ACC112 (cell line): ENCODE results near the gene RGS12.

Source experiments
- H2AFZ ChIP-seq: fragments of 200-600 bp; sonication (generic); one replicate; pipeline ENCODE4 v1.6.0; 2017; ENCODE audit warnings: antibody characterized with exemption, low read length; ENCODE audit not compliant: unreplicated experiment
- H3K27ac ChIP-seq: fragments of 200-600 bp; sonication (generic); 2 replicates; pipeline ENCODE4 v1.5.1; 2014; ENCODE audit warnings: low read depth, mild to moderate bottlenecking, antibody characterized with exemption, low read length, moderate library complexity
- H3K27me3 ChIP-seq: fragments of 200-600 bp; sonication (generic); 2 replicates; pipeline ENCODE4 v1.6.1; 2014; ENCODE audit warnings: mild to moderate bottlenecking, antibody characterized with exemption, low read length, moderate library complexity, mixed read lengths; ENCODE audit not compliant: insufficient read depth
- H3K36me3 ChIP-seq: fragments of 200-600 bp; sonication (generic); 2 replicates; pipeline ENCODE4 v1.6.1; 2016; ENCODE audit warnings: mild to moderate bottlenecking, antibody characterized with exemption, low read length, moderate library complexity, mixed read lengths; ENCODE audit not compliant: insufficient read depth
- H3K4me1 ChIP-seq: fragments of 200-600 bp; sonication (generic); one replicate; pipeline ENCODE4 v1.6.1; 2016; ENCODE audit warnings: low read length, mixed read lengths; ENCODE audit not compliant: insufficient read depth, unreplicated experiment, control insufficient read depth
- H3K4me3 ChIP-seq: fragments of 200-600 bp; sonication (generic); 2 replicates; pipeline ENCODE4 v1.5.1; 2014; ENCODE audit warnings: mild to moderate bottlenecking, low read depth, low read length
- H3K79me2 ChIP-seq: fragments of 200-600 bp; sonication (generic); one replicate; pipeline ENCODE4 v1.6.0; 2016; ENCODE audit warnings: low read length; ENCODE audit not compliant: control insufficient read depth, unreplicated experiment, insufficient read depth

RGS12 gene

DNA sequence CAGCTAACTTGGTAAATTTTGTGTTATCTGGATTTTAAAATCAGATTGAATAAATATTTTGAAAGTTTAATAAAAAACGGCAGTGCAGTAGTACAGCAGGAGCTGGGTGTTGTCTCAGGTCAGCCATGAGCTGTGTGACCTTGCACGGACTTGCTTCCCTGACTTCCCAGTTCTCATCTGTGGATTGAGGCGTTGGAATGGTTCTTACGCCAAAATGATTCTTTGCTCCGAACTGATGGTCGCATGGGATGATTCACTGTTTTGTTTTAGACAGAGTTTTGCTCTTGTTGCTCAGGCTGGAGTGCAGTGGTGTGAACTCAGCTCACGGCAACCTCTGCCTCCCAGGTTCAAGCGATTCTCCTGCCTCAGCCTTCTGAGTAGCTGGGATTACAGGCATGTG lies 45.0 kb downstream of the RGS12 start:
- H3K27me3 ChIP-seq, result no peaks in the 10 kb centered on the region
- H3K27ac ChIP-seq, result no peak overlapping the region
- no peak overlapping the region for H3K4me3 ChIP-seq
- H3K79me2 ChIP-seq, result no peaks in the 10 kb centered on the region
- no peak overlapping the region for H2AFZ ChIP-seq
- H3K36me3 ChIP-seq, result no peaks in the 10 kb centered on the region
- peaks cover 4% of the 10 kb centered on the region for H3K4me1 ChIP-seq

DNA sequence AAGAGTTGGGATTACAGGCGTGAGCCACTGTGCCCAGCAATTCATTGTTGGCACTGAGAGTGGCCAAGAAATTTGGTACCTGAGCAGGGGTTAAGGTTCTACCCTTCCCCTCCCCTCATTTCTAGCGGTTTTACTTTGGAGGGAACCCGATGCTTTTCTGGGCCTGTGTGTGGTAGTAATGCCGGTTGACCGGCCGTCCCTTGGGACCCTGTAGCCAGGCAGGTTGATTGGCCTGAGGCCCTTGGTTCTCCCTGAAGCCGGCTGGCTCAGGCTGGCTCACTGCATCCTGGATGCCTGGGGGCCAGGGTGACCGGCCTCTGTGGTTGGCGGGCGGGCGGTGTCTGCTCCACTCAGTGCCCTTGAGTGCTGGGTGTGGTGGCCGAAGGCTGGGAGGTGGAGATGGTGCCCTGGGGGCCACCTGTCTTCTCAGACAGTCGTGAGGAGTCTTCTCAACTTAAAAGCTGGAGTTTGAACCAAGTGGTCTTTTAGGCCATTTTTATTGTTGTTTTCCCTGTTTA lies 45.6 kb downstream of the RGS12 start:
- Histone ChIP-seq H3K4me3 (no peak overlapping the region), H3K4me1 (peaks cover 4% of the 10 kb centered on the region), H3K27me3 (no peaks in the 10 kb centered on the region), H3K27ac (no peak overlapping the region), H3K79me2 (no peaks in the 10 kb centered on the region), H2AFZ (no peak overlapping the region), H3K36me3 (no peaks in the 10 kb centered on the region)

DNA sequence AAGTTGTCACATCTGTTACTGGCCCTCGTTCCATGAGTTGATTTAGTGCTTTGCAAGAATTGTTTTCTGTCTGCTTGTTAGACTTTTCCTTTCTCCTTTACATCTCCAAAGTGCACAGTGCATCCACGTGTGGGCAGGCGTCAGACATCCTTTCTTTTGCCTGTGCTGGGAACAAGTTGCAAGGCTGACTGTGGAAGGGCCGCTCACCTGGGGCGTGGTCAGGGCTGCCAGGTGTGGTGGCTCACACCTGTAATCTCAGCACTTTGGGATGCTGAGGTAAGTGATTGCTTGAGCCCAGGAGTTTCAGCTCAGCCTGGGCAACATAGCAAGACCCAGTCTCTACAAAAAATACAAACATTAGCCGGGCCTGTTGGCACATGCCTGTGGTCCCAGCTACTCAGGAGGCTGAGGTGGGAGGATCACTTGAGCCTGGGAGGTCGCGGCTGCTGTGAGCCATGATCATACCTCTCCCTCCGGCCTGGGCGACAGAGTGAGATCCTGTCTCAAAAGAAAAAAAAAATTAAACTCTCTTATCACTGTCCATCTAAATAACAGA lies 46.2 kb downstream of the RGS12 start:
- Histone ChIP-seq H3K27ac (no peak overlapping the region), H3K79me2 (no peaks in the 10 kb centered on the region), H3K4me3 (no peak overlapping the region), H3K27me3 (no peaks in the 10 kb centered on the region), H3K4me1 (peaks cover 4% of the 10 kb centered on the region), H3K36me3 (no peaks in the 10 kb centered on the region), H2AFZ (no peak overlapping the region)

DNA sequence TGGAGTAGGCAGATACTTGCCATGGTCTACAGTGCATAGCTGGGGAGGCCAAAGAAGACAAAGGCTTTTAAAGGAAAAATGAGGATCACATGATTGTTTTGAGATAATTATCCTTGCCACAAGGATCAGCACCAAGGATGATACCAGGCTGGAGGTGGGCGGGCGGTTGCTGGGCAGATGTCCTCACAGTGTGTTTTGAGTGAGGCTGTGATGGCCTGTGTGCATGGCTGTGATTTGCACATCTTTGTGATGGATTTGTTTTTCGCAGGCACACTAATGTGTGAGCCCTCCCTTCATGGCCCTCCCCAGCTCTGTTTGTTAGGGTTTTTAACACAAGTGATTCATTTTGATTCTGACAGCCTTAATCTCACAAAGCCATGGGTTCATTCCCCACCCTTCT lies 46.8 kb downstream of the RGS12 start:
- no peaks in the 10 kb centered on the region for H3K27me3 ChIP-seq
- peaks cover 4% of the 10 kb centered on the region for H3K4me1 ChIP-seq
- no peaks in the 10 kb centered on the region for H3K36me3 ChIP-seq
- no peak overlapping the region for H3K4me3 ChIP-seq
- no peaks in the 10 kb centered on the region for H3K79me2 ChIP-seq
- H2AFZ ChIP-seq, result no peak overlapping the region
- H3K27ac ChIP-seq, result no peak overlapping the region

DNA sequence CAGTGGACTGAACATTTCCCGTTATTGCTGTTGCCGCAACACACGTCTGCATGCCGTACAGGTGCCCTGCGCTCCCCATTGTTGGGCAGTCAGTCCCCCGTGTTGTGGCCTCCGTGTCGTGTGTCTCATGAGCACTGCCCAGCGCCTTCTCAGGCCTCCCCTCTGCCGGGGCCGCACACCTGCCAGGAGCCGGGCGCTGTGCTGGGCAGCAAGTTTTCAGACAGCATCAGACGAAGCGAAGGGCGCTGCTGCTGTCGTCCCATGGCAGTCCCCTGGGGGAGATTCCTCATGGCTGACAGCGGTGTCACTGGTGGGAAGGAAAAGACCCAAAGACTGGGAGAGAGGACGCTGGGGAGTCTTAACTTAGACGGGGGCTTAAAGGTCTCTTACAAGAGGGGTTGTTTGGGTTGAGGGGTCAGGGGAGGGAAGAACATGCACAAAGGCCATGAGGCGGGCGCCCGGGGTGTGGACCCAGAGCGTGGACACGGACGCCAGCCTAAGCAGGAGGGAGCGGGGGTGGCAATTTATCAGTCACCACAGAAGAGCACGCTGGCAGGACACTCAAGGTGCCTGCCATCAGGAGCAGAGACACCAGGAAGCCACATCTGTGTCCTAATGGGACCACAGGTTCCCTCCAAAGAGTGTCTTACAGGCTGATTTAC lies 47.3 kb downstream of the RGS12 start:
- H3K4me3 ChIP-seq, result no peak overlapping the region
- H3K4me1 ChIP-seq, result peaks cover 4% of the 10 kb centered on the region
- H3K27ac ChIP-seq, result no peak overlapping the region
- H3K27me3 ChIP-seq, result no peaks in the 10 kb centered on the region
- H2AFZ ChIP-seq, result no peak overlapping the region
- no peaks in the 10 kb centered on the region for H3K36me3 ChIP-seq
- H3K79me2 ChIP-seq, result no peaks in the 10 kb centered on the region

DNA sequence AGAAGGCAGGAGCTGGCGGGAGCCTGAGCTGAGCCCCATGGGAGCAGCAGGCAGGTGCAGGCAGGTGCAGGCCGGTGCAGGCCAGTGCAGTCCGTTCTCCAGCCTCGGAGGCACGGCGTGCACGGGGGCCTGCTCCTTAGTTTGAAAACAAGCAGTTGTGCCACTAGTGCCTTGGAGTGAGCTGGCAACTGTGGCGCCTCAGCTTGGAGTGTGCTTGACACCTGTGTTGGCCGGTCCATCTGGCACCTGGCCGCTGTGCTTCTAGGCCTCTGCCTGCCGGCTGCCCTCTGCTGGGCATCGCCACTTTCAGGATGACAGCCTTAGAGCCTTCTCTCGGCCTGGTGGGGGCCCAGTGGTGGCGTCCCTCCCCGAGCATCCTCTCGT lies 47.9 kb downstream of the RGS12 start:
- no peaks in the 10 kb centered on the region for H3K79me2 ChIP-seq
- H3K36me3 ChIP-seq, result no peaks in the 10 kb centered on the region
- H3K4me1 ChIP-seq, result peaks cover 4% of the 10 kb centered on the region
- H3K4me3 ChIP-seq, result no peak overlapping the region
- no peak overlapping the region for H2AFZ ChIP-seq
- no peaks in the 10 kb centered on the region for H3K27me3 ChIP-seq
- H3K27ac ChIP-seq, result no peak overlapping the region

DNA sequence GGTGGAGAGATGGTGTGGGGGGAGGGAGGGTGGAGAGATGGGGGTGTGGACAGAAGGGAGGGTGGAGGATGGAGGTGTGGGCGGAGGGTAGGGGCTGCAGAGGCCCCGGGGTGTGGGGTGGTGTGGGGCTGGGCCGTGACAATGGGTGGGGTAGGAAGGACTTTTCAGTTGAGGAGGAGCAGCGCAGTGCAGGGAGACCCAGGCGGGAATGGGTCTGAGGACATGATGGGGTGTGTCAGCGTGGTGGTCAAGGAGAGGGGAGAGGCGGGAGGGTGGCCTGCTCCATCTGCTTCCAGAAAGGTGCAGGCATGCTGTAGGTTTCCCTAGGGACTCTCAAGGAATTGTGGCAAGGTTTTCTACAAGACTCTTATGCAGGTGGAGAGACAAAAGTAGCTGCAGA lies 48.9 kb downstream of the RGS12 start:
- Histone ChIP-seq H3K4me1 (peaks cover 8% of the 10 kb centered on the region), H3K4me3 (no peak overlapping the region), H3K27me3 (no peaks in the 10 kb centered on the region), H2AFZ (no peak overlapping the region), H3K36me3 (no peaks in the 10 kb centered on the region), H3K79me2 (no peaks in the 10 kb centered on the region), H3K27ac (no peak overlapping the region)

DNA sequence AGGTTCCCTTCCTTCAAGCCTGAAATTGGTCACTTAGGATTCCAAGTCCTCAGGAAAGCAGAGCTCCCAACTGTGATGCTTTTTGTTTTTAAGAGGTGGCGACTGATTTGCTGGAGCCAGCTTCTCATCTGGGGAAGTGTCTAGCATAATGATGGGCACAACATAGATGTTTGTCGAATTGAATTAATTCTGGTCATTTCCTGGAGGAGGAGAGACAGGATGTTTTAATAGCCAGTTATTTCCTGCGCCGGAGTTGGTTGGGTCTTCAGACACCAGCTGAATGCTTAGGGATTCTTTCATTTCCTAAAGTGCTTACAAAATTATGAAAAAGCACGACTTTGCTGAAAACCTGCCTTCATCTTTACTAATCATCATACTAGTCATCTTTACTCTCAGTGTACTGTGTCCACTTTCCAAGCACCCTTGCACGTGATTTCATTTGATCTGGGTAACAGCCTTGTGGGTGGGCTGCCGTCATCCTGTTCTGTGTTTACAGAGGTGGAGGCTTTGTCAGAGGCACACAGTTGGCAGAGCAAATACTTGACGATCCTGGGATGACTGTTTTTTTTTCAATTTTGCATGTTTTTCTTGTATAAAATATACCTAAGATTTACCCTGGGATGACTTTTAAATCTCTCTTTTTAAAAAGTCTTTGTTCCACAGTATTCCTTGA lies 49.5 kb downstream of the RGS12 start:
- H3K4me1 ChIP-seq, result peaks cover 8% of the 10 kb centered on the region
- no peaks in the 10 kb centered on the region for H3K27me3 ChIP-seq
- H3K27ac ChIP-seq, result 0 out of 2 replicates have a peak overlapping the region, but pooled peaks have one; percentile 4
- no peaks in the 10 kb centered on the region for H3K36me3 ChIP-seq
- H2AFZ ChIP-seq, result peak overlapping the region; percentile 2
- no peaks in the 10 kb centered on the region for H3K79me2 ChIP-seq
- H3K4me3 ChIP-seq, result no peak overlapping the region
